Stimulated activated CD4-positive, alpha-beta T cell treated with anti-CD3 and anti-CD28 coated beads, TNF-alpha, amount 100 ng/mL, for 24 hours (primary cell): ENCODE results near the gene ADGRG2.

Source experiments
- DNase-seq, 3 experiments: peaks; one replicate each; pipeline ENCODE4 v3.0.0-alpha.2; 2020; ENCODE audit warnings: low read depth in 3 of 3

Gene ADGRG2, protein sequence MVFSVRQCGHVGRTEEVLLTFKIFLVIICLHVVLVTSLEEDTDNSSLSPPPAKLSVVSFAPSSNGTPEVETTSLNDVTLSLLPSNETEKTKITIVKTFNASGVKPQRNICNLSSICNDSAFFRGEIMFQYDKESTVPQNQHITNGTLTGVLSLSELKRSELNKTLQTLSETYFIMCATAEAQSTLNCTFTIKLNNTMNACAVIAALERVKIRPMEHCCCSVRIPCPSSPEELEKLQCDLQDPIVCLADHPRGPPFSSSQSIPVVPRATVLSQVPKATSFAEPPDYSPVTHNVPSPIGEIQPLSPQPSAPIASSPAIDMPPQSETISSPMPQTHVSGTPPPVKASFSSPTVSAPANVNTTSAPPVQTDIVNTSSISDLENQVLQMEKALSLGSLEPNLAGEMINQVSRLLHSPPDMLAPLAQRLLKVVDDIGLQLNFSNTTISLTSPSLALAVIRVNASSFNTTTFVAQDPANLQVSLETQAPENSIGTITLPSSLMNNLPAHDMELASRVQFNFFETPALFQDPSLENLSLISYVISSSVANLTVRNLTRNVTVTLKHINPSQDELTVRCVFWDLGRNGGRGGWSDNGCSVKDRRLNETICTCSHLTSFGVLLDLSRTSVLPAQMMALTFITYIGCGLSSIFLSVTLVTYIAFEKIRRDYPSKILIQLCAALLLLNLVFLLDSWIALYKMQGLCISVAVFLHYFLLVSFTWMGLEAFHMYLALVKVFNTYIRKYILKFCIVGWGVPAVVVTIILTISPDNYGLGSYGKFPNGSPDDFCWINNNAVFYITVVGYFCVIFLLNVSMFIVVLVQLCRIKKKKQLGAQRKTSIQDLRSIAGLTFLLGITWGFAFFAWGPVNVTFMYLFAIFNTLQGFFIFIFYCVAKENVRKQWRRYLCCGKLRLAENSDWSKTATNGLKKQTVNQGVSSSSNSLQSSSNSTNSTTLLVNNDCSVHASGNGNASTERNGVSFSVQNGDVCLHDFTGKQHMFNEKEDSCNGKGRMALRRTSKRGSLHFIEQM

DNA sequence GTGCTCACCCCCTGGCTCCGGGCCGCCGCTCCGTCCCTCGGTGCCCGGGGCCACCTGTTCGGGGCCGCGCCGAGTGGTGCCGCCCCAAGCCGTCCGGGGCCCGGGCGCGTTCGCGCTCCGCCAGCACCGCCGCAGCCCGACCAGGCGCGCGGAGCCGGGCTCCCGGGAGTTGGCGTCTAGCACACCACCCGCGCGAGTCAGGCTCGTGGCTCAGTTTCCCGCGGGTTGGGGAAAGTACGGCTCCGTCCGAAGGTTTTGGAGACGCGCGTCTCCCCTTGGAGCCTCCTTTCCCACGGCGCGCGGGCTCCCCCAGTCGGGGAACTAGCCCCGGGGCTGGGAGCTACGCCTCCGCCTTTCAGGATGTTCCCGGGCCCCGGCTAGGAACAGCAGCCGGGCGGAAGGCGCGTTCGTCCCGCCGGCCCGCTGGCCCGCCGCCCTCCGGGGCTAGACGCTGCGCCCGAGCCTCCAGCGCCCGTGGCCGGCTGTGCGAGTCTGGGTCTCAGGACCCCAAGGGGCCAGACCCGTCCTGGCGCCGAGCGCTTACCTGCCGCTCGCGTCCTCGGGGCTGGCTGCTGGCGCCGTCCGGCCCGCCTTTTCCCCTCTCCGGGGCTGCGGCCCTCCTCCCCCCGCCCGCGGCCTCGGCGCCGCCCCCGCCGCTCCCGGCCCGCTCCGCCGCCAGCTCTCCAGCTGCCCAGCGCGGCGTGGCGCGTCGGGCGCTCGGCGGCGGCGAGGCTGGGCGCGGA is at the start of gene ADGRG2:
TSS of gene ADGRG2 (minus strand) at position 571 of the 743 bp plus-strand sequence. CDS start 53,634 bp downstream, outside the sequence.
- DNase-seq: no peak

DNA sequence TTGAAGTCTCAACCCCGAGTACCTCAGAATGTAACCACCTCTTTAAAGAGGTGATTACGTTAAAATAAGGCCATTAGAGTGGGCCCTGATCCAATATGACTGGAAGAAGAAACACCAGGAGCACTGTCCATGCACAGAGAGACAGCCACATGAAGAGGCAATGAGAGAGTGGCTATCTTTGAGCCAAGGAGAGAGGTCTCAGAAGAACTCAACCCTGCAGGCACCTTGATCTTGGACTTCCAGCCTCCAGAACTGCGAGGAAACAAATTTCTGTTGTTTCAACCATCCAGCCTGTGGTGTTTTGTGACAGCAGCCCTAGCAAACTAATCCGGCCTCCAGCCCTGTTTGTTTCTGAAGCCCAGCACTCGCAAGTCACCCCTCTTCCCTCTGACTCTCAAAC is 46.3 kb upstream of the ADGRG2 start:
- DNase-seq: no peak

DNA sequence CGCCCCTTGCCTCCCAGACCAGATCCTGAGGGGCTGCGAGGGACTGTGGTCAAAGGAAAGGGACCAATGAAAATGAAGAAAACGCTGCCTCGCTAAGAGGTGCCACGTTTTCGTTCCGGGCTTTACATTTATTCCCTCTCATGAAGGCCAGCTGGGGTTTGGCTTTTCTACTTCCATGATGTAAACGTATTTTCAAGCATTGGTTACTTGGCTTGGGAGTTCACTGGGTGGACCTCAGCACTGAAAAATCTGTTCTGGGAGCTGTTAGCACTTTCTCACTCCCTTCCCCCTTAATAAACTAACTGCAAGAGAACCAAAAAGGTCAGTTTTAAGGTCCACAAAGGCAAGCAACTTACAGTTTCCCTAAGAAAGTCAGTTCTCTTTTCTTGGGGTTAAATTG is 40.6 kb upstream of the ADGRG2 start:
- no peak for DNase-seq

DNA sequence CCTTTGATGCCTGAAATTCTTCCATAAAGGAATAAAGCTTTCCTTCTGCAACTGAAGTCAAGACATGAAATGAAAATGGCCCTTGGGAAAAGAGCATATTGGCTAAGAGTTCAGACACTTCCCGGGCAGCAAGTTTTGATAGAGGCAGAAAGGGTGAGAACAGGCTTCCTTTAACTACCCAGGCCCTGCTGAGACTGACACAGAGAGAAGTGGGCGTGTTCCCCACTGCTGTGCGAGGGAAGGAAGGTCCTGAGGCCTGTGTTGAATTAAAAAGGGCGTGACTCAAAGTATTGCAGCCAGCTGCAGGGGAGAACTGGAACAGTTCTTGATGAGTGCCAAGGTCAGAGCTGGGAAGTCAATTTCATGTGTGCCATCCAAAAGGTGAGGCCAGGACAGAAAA is 33.9 kb upstream of the ADGRG2 start:
- DNase-seq: no peak

DNA sequence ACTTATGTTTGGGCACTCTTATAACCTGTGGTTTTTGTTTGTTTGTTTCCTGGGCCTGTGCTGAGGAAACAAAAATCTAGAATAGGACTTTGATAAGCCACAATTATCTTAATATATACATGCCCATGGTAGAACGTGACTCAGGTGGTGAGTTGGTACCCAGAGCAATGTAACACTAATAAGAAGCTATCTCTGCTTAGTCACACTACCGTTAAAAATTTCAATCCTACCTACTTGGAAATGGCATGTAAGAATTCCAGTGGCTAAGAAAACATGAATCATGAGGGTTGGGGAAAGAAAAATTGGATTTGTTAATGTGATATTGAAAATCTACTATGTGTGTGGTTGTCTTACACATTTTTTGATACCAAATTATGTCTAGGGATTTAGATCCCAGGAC is 30.5 kb upstream of the ADGRG2 start:
- DNase-seq: no peak

DNA sequence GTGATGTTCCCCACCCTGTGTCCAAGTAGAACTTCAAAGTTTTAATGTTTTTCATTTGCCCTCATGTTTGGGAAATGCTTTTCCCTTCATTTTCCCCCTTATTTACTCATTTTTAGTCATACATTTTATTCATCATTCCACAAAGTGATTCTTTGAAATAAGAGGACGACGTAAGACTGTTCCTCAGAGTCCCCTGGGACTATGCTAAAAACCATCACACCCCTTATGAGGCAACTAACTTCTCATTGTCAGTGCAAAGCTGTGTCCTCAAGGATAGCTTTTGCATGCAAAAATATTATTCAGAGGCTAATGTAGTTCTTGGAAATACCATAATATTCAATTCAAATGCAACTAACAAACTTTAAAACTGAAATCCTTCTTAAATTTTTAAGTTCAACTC is 14.8 kb upstream of the ADGRG2 start:
- DNase-seq: no peak

DNA sequence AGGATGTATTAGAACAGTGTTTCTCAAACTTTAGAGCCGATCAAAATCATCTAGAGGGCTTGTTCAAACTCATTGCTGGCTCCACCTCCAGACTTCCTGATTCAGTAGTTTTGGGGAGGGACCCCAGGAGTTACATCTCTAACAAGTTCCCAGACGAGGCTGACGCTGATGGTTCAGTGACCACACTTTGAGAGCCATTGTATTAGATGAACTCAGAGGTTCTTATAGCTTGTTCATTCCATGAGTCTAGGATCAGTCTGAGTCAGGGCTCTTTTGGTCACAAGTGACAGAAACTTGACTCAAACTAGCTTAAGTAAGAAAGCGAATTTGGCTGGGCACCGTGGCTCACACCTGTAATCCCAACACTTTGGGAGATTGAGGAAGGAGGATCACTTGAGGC is 11.5 kb upstream of the ADGRG2 start:
- DNase-seq: no peak

DNA sequence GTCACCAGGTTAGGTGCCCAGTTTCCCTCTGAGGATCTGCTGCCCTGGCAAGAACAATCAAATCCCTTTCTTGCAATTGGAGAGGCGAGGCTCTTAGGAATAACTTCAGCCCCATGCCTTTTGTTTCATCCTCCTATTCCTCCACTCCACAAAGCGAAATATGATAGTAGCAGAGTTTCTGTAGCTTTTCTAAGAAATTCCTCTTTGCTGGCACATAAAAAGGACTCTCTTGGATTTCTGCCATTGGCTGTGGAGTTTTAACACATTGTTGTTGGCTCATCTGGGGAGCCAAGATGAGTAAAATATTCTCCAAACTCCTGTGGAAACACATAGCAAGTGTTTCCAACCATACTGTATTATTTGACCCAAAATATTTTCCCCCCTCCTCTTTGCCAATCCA is 11.0 kb upstream of the ADGRG2 start:
- DNase-seq: no peak

DNA sequence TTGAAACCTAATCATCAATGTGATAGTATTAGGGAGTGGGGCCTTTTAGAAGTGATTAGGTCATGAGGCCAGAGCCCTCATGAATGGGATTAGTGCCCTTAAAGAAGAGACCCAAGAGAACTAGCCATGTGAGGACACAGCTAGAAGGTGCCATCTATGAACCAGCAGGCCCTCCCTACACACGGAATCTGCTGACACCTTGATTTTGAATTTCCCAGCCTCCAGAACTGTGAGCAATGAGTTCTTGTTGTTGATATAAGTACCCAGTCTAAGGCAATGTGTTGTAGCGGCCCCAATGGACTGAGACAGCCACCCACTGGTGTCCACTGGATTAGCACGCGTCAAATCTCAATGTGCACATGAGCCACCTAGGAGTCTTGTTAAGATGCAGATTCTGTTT is 8.4 kb upstream of the ADGRG2 start:
- DNase-seq: no peak

DNA sequence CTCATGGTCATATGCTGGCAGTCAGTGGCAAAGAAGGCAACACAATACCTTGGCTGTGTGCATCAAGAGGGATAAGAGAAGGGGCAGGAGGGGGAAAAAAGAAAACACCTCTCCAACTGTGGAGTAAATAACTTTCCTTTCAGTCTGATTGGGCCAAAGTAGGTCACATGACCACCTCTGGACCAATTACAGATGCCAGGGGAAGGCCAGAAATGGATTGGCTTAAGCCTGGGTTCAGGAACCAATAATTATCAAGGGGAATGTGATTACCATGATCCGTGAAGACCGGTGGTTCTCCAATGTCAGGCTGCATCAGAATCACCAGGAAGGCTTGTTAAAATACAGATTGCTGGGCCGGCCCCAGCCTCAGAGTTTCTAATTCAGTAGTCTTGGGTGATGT is 7.4 kb upstream of the ADGRG2 start:
- no peak for DNase-seq

DNA sequence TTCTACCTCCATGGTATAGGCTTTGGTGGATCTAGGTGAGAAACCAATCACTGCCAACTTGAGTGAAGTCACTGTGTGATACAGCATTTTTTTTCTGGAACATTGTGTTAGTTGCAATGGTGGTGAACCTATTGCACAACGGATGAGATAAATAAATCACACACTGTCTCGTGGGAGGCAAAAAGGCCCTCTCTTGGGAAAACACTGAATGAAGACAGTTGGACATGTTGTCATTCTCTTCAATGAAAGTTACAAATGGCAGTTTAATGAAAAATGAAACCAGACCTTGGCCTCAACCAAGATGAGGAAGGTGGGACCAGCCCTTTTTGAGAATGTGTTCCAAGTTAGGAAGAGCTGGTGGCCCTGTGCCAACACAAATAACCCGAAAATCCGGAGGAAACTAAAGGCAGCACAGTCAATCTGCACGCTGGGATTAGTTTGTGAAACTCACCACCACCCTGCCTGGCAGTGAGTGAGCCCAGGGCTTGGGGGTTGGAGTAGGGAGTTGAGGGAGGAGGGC is 5.4 kb upstream of the ADGRG2 start:
- DNase-seq: no peak

DNA sequence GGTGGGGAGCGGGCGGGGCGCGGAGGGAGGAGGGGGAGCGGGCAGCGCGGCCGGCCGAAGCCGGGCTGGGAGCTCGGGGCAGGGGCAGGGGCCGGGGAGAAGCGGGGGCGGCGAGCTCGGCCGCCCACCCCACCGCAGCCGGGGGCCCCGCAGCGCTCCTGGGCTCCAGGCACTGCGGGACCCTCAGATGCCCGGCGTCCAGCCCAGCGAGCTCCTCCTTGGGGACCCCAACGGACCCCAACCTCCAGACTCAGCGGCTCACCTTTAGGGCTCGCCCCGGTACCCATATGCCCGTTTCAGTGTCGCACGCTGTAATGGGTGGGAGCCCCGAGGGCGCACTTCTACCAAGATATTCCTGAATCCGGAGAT is 357 bp upstream of the ADGRG2 start:
- no peak for DNase-seq

DNA sequence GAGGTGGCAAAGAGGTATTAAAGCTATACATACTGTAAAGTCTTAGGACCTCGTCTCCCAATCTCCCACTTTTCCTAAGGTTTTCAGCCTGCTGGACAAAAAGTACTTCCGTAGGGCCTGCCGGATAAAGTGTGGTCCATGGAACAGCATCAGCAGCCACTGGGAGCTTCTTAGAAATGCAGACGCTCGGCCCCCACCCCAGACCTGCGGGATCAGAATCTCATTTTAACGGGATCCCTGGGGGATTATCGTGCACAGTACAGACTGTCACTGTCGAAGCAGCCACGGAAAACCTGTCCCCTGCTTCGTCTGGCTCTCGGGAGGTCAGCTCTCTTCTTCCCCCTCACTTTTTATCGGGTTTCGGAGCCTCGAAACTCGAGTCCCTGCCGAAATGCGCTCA is 802 bp downstream of the ADGRG2 start:
- no peak for DNase-seq

DNA sequence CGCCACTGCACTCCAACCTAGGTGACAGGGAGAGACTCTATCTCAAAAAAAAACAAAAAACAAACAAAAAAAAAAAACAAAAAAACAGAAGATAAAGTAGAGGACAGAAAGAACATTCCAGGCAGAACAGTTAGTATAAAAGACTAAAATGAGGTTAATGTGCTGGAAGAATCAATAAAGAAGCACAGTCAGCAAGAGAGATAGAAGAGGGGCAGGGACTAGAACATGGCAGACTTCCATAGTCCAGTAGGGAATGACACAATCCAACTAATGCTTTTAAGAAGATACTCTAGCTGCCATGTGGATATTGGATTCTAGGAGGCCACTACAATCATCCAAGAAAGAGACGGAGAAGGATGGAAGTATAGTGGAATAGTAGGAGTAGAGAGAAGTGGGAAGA is 11.6 kb downstream of the ADGRG2 start:
- DNase-seq: no peak

DNA sequence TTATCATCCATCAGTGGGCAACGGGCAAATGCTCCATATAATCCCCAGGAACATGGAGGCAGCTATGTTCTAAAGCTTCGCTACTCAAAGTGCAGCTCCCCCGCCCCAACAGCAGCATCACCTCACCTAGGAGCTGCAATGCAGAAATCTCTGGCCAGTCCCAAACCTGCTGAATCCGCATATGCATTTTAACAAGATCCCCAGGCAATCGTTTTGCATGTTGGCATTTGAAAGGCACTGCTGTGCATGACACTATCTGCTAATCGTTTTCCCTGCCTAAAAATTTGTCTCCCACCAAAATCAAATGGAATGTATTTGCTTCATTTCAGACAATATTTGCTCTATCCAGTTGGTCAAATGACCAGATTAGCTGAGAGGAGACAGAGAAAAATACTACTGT is 15.2 kb downstream of the ADGRG2 start:
- no peak for DNase-seq

DNA sequence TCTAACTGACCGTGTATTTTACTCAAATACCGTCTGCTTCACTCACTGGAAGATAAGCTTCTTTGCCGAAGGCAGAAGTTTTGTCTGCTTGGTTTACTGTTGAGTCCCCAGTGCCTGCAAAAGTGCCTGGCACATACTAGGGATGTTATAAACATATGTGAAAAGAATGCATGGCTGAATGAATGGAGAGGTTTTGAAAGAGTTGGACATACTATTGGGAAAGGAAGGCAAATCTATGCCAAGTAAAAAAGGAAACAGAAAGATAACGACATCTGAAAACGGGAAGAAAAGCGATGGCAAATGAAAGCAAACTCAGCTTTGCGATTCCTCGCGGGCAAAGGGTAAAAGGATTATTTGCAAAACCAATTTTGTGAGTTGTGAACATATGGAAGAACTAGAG is 21.7 kb downstream of the ADGRG2 start:
- no peak for DNase-seq

DNA sequence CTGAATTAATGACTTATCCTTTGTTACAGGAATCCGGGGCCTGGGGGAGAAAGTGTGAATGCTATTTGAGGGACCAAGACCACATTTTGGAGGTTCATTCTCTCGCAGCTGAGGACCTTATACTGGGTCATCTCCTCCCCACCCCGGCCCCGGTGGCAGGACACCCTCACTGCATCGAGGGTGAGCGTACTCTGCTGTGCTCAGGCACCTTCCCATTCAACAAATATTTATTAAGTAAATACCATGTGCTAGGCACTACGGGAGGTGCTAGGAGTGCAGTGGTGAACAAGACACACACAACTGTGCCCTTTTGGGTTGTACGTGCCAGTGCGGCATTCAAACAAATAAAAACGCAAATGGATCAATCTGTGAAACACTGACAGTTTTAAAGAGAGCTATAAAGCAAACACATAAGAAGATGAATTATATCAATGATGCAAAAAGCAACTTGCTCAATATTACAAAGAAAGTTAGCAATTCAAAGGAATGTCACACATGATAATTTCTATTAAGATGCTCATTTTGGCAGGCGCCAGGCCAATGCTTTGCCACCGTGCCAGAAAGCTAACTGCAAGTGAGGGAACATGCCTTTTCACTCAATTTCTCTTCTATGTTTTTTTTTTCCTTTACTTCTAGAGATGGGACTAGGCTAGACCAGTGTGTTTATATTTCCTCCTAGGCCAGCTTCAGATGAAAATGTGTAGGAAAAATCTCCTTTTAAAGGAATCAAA is 24.6 kb downstream of the ADGRG2 start:
- no peak for DNase-seq

DNA sequence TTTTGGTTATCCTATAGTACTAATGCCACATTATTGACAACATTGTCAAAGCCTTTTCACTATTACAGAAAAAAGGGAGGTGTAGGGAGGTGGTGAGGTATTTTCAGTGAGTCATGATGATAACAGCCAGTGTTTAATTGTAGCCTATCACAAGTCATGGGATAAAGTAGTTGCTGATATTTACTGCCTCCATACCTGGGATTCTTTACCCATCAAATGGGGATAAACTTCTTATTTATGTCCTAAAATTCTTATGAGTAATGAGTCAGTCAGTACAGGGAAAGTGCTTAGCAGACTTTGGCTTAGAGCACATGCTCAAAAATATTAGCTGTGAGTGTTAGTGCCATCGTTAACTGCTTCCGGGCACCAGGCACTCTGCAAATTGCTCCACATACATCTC is 25.7 kb downstream of the ADGRG2 start:
- no peak for DNase-seq

DNA sequence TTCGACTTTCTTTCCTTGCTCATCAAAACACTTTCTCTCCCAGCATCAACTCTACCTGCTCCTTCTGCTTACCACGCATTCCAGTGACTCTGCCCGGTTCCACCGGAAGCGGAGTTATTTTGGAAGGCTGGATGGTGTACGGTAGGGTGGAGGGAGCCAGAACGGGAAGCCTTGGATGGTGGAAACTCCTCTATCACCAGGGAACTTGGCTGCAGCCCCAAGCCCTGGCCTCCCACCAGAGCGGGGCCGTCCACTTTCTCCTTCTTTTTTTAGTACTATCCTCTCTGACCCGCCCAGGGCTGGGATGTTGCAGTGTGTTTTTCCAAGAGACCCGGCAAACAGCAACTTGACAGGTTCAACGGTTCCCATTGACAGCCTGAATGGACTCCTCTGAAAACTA is 27.6 kb downstream of the ADGRG2 start:
- no peak for DNase-seq

DNA sequence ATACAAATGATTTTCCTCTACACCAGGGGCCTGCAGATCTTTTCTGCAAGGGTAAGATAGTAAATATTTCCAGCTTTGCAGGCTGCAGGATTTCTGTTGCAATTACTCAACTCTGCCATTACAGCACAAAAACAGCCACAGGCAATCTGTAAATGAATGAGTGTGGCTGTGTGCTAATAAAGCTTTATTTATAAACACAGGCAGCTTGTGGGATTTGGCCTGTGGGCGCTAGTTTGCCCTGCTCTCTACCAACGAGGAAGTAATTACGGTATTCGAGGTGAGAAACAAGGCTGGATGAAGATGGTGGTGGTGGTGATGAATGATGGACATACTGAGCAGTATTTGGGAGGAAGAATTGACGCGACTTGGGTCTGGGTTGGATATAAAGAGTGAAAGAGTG is 30.7 kb downstream of the ADGRG2 start:
- DNase-seq: no peak

DNA sequence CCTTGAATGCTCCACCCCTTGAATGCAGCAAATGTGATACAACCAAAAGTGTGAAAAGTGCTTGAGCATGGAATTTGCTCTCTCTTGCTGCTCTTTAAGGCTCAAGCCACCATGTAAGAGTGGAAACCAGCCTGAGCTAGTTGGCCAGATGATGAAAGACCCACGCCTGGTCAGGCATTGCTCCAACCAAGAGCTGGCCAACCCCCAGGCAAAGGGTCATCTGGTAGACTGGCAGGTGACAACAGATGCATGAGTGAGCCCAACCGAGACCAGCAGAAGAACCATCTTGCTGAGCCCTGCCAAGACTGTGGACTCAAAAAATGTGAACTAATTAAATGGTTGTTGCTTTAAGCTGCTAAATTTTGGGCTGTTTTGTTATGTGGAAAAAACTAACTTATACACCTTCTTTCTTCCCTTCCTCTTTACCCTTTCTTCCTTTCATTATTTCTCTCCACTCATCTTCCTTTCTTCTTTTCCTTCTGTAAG is 32.7 kb downstream of the ADGRG2 start:
- no peak for DNase-seq
